GM19395 (cell line): ENCODE measurements around the gene SLC4A5.
"Not testable (repeated sequence)": the region's sequence is repeated elsewhere in the genome, so short reads cannot be mapped to it uniquely, and the experiment has no call there.

Source experiments
- ATAC-seq: cut with Tn5 transposase; IDR thresholded peaks from one replicate; pipeline ENCODE4 v1.9.1; 2021; ENCODE audit warnings: mild to moderate bottlenecking, moderate library complexity; ENCODE audit not compliant: unreplicated experiment

The SLC4A5 gene

DNA sequence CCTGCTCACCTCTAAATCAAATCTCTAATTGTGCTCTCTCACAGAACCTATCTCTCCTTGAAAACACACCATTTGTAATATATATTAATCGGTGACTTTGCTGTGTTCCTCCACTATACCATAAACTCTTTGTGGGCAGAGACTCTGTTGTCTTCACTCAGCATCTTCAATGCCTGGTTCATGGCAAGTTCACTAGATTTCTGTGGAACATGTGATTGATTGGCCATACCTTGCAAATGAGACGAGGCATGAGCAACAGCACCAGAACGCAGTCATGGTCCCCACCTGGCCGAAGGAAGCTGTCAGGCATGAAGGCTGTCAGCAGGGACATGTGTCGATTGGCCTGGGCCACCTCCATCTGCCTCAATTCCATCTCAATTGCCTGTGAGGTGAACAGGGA, 25.3 kb upstream of the SLC4A5 start:
- no peak for ATAC-seq

DNA sequence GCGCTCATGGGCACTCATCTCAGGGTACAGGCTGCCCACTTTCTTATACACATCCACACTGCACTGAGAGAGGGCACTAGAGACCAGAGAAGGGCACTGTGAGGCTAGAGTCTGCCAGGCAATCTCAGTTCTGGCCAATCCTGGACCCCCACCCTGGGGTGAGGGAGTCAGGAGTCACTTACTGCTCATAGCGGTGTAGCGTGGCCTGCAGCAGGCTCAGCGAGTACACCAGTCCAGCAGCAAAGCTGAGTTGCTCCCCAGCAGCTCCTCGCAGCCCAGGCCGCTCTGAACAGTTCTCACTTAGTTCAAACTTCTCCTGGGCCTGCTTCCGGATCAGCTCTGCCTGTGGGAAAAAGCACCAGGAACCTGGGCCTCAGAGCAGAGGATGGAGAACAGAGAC, 24.6 kb upstream of the SLC4A5 start:
- ATAC-seq = no peak

DNA sequence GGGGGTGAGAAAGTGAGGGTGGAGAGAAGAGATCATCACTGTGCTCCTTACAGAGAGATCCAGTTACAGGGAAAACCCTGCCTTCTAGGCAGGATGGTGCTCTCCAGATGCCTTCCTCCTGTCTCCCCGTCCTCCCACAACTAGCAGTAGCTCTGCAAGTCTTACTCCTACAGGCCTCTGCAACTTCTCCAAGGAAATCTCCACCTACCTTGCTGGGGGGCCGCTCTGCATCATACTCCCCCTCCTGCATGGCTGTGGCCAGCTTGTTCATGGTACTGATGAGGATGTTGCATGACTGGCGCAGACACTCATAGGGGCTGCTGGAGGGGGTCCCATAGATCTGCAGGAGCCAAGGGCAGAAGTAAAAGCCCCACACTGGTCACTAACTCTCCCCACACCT, 22.8 kb upstream of the SLC4A5 start:
- no peak for ATAC-seq

DNA sequence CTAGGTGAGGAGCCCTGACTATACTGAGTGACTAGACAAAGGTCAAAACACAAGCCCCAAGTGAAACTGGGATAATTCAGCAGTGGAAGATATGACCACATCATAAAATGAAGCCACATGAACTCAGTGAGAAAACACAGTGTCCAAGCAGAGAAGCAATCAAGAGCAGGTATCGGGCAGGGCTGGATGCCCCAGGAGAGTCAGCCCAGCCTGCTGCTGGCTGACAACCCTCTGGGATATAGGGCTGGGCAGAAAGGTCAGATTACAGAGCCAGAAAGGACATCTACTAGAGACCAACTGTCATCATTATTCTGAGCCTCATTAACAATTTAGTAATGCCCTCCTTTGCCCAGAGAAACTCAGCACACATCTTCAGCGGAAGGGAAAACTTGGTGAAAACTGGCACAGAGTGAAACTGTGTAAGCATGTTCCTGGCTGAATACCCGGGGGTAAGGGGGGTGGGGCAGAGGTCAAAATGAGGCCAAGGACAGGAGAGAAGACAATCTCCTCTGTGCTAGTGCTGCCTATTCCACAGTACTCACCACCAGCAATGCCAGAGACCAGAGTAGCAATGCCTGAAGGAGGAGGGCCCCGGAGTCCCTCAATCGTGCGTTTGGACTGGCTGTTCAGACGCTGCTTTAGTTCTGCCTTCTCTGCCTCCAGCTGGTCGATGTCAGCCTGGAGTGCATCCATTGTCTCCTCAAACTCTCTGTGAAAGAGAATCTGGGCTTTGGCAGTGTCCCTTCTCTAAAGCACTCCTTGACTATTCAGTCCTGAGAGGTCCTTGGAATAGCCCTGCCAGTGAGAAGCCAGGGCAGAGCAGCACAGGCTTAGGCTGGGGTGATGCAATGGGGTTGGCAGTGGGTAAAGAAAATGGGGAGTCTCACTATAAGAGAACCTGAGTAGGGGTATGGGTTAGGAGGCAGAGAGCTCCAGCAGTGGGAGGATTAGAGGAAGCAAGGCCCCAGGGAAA, 21.6 kb upstream of the SLC4A5 start:
- no peak for ATAC-seq

DNA sequence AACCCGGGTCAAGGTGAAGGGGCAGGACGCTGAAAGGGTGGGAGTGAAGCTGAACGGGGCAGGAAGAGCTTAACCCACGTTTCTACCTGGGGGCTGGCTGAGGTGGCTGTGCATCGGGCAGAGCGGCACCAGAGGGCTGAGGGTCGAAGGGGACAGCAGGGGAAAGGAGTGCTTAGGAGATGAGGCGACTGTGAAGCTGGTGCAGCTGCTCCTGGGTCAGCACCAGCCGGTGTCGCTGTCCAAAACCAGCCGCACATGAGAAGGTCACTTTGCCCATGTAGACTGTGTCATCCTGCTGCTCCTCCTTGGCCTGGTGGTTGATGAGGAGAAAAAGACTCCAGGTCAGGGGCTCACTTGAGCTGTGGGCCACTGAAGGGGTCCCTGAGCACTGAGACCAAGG, 18.1 kb upstream of the SLC4A5 start:
- no peak for ATAC-seq

DNA sequence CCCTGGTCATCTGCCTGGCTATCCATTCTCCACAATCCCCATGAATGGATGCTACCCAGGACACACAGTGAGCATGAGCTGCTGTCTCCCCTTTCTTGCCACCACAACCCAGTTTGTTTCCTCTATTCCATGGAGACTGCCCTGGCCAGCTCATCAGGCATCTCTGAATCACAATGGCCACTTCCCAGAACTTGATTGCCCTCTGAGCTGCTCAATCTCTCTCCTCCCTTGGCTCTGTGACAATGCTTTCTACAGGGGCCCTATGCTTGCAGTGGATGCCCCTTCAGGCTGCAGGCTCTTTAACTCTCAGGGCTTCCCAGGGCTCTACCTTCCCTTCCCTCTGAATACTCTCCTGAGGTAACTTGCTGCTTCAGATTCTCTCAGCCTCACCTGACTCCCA, 14.4 kb upstream of the SLC4A5 start:
- no peak for ATAC-seq

DNA sequence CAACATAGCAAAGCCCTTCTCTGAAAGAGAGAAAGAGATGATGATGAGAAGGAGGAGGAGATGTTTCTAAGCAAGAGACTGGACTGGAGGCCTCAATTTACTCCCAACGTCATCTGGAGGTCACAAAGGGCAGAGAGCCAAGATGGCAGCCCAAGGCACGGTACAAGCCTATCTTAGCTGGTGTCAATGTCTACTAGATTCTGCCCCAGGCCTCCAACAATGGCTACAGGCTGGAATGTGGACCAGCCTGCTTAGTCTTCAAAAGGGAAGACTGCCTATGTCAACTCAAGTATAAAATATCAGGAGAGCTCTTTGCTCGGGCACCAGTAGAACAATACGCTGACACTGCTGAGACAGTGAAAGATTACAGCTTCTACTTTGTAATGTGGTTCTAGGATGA, 6.7 kb upstream of the SLC4A5 start:
- no peak for ATAC-seq

DNA sequence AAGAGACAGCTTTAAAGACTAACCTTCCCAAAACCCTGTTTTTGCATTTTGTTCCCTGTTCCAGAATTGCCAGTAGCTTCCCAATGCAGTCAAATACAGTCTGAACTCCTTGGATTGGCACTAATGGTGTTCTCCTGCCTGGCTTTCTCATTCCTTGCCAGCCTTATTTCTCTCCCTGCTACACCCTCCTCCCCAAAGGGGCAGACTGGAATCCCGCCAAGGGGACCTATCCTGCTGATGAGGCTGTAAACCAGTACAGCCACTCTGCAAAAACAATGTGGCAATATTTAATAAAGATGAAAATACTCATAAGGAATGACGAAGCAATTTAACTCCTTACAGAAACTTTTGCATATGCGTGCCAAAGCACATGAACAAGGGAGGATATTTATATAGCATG, 4.5 kb upstream of the SLC4A5 start:
- ATAC-seq = no peak

DNA sequence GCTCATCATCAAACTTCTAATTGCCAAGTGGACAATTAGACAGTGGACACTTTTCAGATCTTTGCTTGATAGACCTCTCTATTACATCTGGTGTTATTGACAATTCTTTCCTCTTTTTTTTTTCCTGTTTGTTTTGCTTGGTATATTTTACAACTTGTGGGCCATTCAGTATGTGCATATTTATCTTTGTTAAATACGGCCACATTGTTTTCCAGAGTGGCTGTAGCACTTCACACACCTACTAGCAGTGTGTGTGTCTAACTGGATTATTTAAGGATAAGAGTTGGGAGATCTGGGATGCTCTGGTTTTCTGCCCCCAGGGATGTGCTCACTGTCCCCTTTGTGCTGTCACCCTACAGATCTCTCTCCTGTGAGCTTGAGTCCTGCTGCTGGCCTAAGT, 4.1 kb upstream of the SLC4A5 start:
- ATAC-seq = no peak

DNA sequence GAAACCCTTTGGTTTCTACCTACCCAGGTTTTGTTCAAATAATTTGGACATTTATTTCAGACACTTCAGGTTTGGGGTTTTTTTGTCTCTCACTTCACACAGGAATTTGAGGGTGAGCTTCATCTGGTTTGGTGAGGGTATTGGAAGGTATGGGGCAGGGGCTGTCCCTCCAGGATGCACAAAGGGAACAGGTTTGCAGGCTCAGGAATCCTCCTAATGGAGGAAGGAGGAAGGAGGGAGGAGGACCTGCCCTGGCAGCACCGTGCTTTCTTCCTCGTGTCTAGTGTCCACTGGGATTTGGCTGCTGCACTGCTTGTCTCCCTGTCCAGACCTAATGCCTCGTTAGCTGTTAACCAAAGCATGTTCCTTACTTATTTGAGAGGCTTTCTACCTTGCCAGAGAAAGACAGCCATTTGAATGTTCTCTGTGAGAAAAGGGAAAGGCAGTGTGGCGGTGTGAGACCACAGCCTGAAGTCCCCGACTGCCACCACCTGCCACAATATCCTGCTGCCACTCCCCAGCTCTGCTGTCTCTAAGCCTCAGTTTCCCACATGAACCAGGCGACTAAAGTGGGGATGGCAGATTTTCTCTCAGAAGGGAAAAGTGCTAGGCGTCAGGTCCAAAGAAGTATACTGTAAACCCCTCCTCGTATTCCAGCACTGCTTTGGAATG, 2.2 kb upstream of the SLC4A5 start:
- no peak for ATAC-seq

DNA sequence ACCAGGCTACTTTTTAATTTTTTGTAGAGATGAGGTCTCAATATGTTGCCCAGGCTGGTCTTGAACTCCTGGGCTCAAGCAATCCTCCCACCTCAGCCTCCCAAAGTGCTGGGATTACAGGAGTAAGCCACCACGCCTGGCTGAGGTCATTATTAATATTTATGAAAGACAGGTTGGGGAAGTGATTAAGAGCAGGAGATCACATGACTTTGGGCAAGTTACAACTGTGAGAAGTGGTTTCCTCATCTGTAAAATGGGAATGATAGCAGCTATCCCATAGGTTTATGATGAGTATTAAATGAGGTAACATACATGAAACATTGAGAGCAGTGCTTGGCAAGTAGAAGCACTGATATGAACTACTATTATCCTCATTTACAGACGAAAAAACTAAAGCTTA, 7.0 kb downstream of the SLC4A5 start:
- not testable (repeated sequence) for ATAC-seq

DNA sequence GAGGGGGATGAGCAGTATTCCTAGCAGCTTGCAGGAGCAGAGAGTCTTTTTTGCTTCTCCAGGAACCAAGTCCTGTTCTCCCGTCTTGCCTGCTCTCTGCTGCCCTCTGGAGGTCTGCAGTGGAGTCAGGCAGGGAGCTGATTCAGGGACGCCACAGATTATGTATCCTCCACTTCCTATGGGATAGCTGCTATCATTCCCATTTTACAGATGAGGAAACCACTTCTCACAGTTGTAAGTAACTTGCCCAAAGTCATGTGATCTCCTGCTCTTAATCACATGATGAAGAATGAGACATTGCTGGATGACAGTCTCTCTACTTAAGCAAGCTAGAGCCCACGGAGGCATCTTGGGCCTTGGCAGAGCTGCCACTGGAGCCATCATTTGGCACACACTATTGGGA, 8.3 kb downstream of the SLC4A5 start:
- ATAC-seq = no peak

DNA sequence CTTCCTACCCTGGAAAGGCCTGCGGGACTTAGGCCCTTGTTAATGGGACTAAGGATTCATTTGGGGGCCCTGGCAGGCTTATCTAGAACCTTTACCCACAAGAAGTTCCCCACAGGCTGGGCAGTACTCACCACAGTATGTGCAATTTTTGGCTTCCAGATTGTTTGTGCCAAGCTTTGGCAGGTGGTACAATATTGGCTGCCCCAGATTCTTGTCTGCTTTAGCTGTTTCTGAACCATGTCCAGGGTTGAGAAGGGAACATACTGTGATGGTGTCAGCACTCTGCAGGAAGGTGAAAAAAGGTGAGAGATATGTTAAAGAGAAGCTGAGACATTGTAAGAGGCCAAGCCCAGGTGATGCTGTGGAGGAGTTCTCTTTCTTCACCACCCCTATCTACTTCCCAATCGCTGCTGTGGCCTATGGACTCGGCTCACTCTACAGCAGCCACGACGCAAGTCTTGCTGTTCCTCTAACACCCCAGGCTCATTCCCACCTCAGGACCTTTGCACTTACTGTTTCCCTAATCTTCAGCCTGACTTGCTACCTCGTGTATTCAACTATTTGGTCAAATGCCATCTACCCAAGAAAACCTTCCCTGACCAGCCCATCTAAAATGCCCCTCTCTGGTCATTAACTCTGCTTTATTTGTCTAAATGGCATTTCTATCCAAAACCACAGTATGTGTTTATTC, 9.2 kb downstream of the SLC4A5 start:
- no peak for ATAC-seq

DNA sequence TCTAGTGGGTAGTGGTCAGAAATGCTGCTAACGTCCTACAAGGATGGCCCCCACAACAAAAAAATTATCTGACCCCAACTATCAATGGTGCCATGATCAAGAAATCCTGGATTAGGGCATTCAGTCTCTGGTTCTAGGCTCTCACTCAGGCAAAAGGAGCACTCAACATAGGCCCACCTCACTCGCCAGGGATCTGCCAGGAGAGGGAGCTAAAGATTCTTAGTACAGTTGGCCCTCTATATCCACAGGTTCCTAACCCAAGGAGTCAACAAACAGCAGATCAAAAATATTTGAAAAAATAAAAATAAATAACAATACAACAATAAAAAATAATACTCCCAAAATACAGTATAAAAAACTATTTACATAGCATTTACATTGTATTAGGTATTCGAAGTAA, 10.0 kb downstream of the SLC4A5 start:
- ATAC-seq = no peak

DNA sequence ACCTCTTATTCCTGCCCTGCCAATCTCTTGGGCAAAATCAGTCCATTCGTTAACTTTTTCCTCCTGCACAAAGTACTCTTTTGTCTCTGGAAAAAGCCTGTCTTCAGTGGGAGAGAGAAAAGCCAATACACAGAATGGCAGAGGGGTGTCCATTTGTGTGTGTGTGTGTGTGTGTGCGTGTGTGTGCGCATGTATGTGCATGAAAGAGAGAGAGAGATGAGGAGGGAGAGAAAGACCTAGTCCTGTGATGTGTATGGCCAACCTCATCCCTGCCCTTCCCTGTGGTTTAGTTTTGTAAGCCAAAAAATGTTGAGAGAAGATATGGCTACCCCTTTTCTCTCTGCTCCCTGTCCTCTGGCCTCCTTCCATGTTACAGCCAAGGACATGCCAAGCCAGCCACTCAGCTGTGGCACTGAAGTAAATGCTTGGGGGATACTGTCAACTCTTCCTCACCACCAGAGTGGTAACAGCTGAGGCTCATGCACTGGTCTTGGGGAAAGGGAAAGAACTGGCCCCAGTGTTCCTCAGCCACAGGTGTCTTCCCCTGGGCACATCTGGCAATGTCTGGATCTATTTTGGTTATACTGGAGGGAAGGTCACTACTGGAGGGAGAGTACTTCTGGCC, 10.6 kb downstream of the SLC4A5 start:
- no peak for ATAC-seq

DNA sequence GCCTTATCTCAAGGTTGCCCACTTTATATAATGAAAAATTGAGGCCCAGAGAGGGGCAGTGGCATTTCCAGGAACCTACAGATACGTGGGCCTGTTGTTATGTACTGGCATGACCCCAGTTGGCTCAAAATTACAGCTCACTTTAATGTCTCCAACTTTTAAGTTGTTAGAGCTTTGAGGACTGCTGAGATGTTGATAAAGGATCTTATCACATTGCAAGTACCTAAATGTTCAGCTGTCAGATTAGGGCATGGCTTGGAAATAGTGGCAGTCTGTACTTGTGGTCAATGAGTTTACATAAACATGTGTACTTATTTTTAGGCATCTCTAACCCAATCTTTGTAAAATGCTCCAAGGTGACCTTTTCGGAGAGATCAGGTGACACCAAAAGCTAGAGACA, 14.6 kb downstream of the SLC4A5 start:
- no peak for ATAC-seq

DNA sequence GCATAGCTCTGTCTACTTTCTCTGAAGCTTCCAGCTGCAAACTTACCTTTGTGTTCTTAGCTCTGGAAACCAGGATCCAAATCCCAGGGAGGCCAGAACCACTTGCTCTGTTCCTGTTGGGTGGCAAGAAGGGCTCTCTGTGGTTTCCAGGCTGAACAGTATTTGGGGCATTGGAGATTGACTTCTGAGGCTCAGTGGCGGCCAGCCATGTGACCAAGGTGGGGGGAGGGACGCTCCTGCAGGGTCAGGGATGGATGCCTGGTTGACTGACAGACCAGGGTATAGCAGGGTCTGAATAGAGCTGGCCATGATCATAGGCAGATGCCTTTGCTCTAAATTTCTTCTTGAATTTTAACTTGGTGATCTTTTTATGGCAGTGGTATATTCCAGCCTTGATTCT, 15.1 kb downstream of the SLC4A5 start:
- no peak for ATAC-seq

DNA sequence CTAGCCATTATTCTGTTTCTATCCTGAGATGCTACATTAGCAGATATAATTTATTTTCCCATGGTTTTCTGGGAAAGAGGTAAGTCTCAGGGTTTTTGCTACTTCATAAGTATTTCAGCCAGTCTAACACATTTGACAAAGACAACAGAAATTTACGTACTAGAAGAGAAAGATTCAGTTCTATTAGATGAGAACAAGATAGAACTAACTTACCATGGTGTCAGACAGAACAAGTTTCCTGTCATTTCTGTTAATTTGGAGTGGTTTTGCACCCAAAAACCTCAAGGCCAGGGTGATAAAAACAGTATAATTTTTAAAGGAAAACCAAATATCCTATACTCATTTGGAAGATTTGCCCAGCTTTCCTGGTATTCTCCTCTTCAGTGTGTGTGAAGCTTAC, 15.6 kb downstream of the SLC4A5 start:
- ATAC-seq = no peak

DNA sequence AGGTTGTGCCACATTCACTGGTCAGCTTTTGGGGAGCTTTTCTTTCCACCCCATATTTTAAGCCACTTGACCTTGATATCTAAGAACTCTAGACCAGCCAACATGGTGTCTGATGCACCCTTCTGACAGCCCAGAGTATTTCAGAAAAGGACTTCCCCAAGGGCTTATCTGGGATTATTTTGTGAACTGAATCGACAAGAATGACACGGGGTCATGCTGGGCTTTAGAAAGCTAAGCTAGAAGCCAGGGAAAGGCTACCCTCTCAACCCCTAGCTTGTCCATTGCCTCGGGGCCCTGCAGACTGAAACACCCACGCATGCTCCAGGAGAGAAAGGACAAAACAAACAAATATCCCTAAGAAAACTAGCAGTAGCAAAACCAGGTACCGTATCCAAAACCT, 16.0 kb downstream of the SLC4A5 start:
- no peak for ATAC-seq

DNA sequence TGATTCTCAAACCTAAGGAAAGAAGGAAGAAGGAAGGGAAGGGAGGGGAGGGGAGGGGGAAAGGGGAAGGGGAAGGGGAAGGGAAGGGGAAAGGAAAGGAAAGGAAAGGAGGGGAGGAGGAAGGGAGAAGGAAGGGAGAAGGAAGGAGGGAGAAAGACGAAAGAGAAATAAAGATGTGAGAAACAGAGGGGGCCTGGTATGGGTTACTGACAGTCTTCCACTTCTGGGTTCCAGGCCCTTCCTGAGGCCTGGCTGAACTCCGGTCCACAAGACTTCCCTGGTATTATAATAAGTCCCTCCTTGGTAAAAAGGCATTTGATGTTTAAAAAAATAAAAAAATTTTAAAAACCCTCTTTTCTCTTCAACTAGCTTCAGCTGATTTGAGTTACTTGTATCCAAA, 17.4 kb downstream of the SLC4A5 start:
- no peak for ATAC-seq

DNA sequence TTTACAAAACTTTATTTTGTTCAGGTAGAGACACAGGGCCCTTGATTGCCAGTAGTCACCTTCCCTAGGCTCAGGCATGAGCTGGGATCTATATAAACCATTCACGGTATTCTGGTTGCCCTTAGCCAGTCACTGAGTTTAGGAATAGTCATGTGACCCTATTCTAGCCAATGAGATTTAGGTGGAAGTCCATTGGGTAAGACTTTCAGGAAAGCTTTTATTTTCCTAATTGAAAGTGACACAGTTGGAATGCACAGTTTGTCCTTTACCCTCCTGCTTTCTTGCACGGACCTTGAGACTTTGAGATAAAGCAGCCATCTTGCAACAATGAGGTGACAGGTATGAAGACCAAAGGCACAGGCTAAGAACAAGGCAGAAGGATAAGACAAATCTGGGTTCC, 21.5 kb downstream of the SLC4A5 start:
- no peak for ATAC-seq
